ENCODE data around the gene SPACA9.

The SPACA9 gene

GRCh38 chr9:132876849-132877248 is 1.8 kb upstream of the SPACA9 start:
- TF ChIP-seq CTCF (IDR thresholded peaks at IDR 0.05; ENCODE audit: borderline replicate concordance, insufficient read depth, low read depth, low read length), result no peak
- H3K4me3 ChIP-seq (ENCODE audit: low read depth, low read length), result no peak overlapping the region

GRCh38 chr9:132877458-132877823 is 1.3 kb upstream of the SPACA9 start:
- no peak for TF ChIP-seq CTCF (IDR thresholded peaks at IDR 0.05; ENCODE audit: borderline replicate concordance, insufficient read depth, low read depth, low read length)
- H3K4me3 ChIP-seq (ENCODE audit: low read depth, low read length), result no peak overlapping the region

- peak within 1 kb of the TSS; percentile 96 for H3K4me3 ChIP-seq (ENCODE audit: low read depth, low read length)
- TF ChIP-seq CTCF (IDR thresholded peaks at IDR 0.05; ENCODE audit: borderline replicate concordance, insufficient read depth, low read depth, low read length), result no peak
These were observed 639 bp upstream of the SPACA9 start, which contains the start of gene AK8 for GRCh38 chr9:132877824-132878694. Gene AK8, minus strand, starts transcription at chr9:132878284. Its CDS starts 29 bp downstream, at chr9:132878255.

GRCh38 chr9:132879457-132880323 is 992 bp downstream of the SPACA9 start:
- TF ChIP-seq CTCF (IDR thresholded peaks at IDR 0.05; ENCODE audit: borderline replicate concordance, insufficient read depth, low read depth, low read length), result no peak
- H3K4me3 ChIP-seq (ENCODE audit: low read depth, low read length), result no peak overlapping the region

- H3K4me3 ChIP-seq (ENCODE audit: low read depth, low read length), result no peak overlapping the region
- TF ChIP-seq CTCF (IDR thresholded peaks at IDR 0.05; ENCODE audit: borderline replicate concordance, insufficient read depth, low read depth, low read length), result no peak
These were observed 1.6 kb downstream of the SPACA9 start for GRCh38 chr9:132880324-132880661.

GRCh38 chr9:132881826-132882225 is 3.1 kb downstream of the SPACA9 start:
- no peak overlapping the region for H3K4me3 ChIP-seq (ENCODE audit: low read depth, low read length)
- TF ChIP-seq CTCF (IDR thresholded peaks at IDR 0.05; ENCODE audit: borderline replicate concordance, insufficient read depth, low read depth, low read length), result no peak

All from GM12875 (cell line).